Measurements from ENCODE around the gene DPH1. TPM values are rescaled to one million over a fixed set of nuclear protein-coding genes. Genes with fewer than 3 reads are reported as not detected.

The DPH1 gene
- total and polyA plus RNA-seq, 3 donors from 2014 or later = 32.6 to 93.3 (median 91.9) TPM

DNA sequence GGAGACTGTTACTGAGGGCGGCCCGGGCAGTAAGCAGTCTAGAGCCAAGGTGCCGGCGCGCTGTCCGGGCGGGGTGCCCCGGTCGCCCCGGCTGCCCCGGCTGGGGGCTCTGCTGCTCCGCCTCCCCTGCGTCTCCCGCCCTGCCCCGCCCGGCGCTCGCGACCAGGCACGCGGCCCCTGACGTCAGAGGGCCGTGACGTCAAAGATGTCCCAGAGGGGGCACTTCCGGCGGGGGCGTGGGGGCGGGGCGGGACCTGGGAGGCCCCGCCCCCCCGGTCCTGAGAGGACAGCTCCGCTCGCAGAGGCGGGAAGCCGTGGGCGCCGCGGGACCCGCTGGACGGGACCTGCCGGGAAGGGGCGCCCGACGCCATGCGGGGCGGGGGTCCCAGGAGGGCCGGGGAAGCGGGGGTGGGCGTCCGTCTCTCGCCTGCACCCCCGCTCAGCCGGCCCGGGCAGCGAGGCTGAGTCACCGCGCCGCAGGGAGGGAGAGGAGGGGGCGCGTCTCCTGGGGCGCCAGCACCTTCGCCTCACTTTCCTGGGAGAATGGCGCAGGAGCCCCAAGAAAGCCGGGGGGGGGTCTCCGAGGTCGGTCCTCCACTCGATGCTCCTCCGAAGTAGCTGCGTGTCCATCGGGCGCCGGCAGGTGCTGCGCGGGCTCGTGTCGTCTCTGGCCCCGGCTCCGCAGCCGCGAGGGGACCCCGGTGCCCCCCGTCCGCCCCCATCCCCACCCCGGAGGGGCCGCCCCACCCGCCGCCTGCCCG, 20.5 kb downstream of the DPH1 start:
- Histone ChIP-seq H3K36me3 (ENCODE audit: low read depth, missing control alignments) (no peaks in the 10 kb centered on the region), H3K27ac (peak overlapping the region; percentile 29 to 68), H3K4me3 (peak overlapping the region; percentile 59 to 75), H3K27me3 (no peaks in the 10 kb centered on the region), H3K9me3 (no peaks in the 10 kb centered on the region), H3K4me1 (peaks cover 13% of the 10 kb centered on the region)
- TF ChIP-seq POLR2A (IDR thresholded peaks at IDR 0.05) = no peak
- TF ChIP-seq, protein P1, sequence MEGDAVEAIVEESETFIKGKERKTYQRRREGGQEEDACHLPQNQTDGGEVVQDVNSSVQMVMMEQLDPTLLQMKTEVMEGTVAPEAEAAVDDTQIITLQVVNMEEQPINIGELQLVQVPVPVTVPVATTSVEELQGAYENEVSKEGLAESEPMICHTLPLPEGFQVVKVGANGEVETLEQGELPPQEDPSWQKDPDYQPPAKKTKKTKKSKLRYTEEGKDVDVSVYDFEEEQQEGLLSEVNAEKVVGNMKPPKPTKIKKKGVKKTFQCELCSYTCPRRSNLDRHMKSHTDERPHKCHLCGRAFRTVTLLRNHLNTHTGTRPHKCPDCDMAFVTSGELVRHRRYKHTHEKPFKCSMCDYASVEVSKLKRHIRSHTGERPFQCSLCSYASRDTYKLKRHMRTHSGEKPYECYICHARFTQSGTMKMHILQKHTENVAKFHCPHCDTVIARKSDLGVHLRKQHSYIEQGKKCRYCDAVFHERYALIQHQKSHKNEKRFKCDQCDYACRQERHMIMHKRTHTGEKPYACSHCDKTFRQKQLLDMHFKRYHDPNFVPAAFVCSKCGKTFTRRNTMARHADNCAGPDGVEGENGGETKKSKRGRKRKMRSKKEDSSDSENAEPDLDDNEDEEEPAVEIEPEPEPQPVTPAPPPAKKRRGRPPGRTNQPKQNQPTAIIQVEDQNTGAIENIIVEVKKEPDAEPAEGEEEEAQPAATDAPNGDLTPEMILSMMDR (IDR thresholded peaks at IDR 0.05) = no peak
- peak; percentile 84 for DNase-seq
- WGBS, 2 donors = 0% methylated on average over 4 to 41 of the region's 88 CpGs
- intact Hi-C loops (cut with DNase I; ENCODE audit: low total_unique reads) = loop anchor here (5.0 kb wide), 1 partner anchor 302 kb away; no protein-coding TSS in a partner anchor

DNA sequence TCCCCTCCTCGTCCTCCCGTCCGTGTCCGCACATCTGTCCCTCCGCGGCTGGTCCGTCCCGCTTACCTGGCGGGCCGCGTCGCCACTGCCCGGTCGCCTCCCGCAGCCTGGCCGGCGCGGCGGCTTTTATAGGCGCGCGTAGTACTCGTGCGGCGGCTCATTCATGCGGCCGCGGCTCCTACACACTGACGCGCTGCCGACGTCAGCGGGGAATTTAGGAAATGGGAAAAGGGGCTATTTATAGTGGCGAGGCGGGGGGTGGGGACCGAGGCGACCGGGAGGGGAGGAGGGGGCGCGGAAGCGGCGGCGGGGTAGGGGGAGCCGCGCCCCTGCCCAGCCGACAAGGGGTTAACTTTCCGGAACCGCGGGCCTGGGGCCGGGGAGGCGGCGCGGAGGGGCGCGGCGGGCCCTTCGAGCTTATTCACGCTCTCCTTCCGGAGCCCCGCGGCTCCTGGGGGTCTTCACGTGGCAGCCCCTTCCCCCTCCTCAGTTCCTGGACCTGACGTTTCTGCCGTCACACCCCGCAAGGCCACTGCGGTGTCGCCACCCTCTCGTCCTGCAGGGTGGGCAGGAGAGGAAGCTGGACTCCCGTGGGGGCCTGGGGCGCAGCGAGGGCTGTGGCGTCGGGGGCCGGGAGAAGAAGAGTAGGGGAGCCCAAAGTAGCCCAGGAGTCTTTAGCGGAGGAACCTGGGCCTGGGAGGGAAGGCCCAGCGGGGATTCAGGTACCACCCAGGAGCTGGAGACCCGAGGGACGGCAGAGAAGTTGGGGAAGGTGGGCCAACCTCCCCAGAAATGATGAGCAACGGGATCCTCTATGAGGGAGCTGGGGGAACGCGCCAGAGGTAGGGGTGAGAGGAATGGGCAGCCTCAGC, 21.3 kb downstream of the DPH1 start:
- H3K27me3 ChIP-seq = no peaks in the 10 kb centered on the region
- H3K27ac ChIP-seq = peak overlapping the region; percentile 29 to 36
- TF ChIP-seq POLR2A (IDR thresholded peaks at IDR 0.05) = no peak
- TF ChIP-seq, protein P1 (IDR thresholded peaks at IDR 0.05) = no peak
- WGBS, 2 donors = 11 to 27% methylated on average over 27 to 63 of the region's 81 CpGs
- DNase-seq = no peak
- no peaks in the 10 kb centered on the region for H3K36me3 ChIP-seq (ENCODE audit: low read depth, missing control alignments)
- H3K4me3 ChIP-seq = peak overlapping the region; percentile 59 to 75
- H3K9me3 ChIP-seq = no peaks in the 10 kb centered on the region
- peaks cover 13% of the 10 kb centered on the region for H3K4me1 ChIP-seq
- intact Hi-C loops (cut with DNase I; ENCODE audit: low total_unique reads) = loop anchor here (5.0 kb wide), 1 partner anchor 301 kb away; no protein-coding TSS in a partner anchor

DNA sequence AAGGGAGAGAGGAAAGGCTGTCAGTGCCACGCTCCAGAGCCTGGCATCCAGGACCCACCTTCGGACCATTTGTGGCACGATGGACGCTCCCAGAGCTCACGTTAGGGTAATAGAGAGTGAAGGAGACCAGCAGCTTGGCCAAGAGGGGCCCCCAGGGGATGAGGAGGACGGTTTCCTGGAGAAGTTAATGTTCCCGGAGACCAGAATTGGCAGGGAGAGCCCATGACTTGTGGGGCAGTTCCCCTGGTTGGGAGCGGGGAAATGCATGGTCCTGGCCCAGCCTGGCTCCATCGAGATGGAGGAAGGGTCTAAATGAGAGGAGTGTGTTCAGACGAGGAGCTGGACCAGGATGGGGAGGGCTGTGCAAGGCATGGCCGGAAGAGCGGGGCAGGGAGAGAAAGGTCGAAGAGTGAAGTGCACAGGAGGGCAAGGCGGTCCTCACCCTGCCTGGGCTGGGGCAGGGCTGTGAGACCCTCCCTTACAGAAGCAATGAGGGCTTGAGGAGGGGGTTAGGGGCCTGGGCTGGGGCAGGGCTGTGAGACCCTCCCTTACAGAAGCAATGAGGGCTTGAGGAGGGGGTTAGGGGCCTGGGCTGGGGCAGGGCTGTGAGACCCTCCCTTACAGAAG, 22.1 kb downstream of the DPH1 start:
- H3K36me3 ChIP-seq (ENCODE audit: low read depth, missing control alignments) = no peaks in the 10 kb centered on the region
- intact Hi-C loops (cut with DNase I; ENCODE audit: low total_unique reads) = loop anchor here (5.0 kb wide), 1 partner anchor 300 kb away; no protein-coding TSS in a partner anchor
- WGBS, 2 donors = 34 to 48% methylated on average over 14 of the region's 14 CpGs
- DNase-seq = no peak
- no peaks in the 10 kb centered on the region for H3K9me3 ChIP-seq
- no peak overlapping the region for H3K4me3 ChIP-seq
- no peak overlapping the region for H3K27ac ChIP-seq
- H3K4me1 ChIP-seq = peaks cover 13% of the 10 kb centered on the region
- no peak for TF ChIP-seq POLR2A (IDR thresholded peaks at IDR 0.05)
- TF ChIP-seq, protein P1 (IDR thresholded peaks at IDR 0.05) = no peak
- H3K27me3 ChIP-seq = no peaks in the 10 kb centered on the region

DNA sequence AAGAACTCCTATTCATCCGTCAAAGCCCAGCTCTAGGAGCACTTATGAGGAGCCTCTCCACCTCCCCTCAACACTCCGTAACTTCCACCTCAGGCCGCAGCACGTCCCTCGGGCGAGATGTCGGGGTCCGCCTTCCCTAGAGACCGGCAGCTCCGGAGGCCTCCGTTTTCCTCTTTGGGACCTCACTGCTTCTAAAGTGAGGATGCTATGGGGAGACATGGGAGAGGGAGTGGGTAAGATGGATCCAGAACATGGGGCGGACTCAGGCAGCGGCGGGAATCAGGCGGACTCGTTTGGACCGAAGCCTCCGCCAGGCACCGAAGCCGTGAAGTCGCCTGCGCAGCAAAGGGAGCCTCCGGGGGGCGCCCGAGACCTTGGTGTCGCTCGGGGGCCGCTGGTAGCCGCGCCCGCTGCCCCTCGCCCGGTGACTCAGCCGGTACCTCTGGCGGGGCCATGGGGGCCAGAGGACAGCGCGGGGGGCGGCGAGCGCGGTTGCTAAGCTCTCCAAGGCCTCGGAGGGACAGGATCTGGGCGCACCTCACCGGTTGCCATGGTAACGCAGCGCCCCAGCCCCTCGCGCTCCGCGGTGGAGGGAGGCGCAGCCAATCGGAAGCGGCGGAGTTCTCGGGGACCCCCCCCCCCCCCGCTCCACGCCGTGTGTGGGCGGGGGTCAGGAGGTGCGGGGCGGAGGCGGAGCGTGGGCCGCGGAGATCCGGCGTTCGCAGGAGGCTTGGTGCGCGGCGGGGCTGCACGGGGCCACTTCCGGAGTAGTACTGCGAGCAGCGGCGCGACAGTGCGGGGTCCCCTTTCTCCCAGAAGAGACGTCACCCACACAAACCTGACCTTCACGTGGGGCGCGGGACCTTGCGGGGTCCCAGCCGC, 23.7 kb downstream of the DPH1 start:
- Histone ChIP-seq H3K36me3 (ENCODE audit: low read depth, missing control alignments) (no peaks in the 10 kb centered on the region), H3K4me1 (peaks cover 13% of the 10 kb centered on the region), H3K4me3 (peak overlapping the region; percentile 66 to 81), H3K27ac (peak overlapping the region; percentile 22 to 68), H3K27me3 (no peaks in the 10 kb centered on the region), H3K9me3 (no peaks in the 10 kb centered on the region)
- TF ChIP-seq, protein P1 (IDR thresholded peaks at IDR 0.05) = peak; percentile 36 to 50 (median 39)
- no peak for TF ChIP-seq POLR2A (IDR thresholded peaks at IDR 0.05)
- DNase-seq = peak; percentile 78
- WGBS, 2 donors = 26 to 32% methylated on average over 16 to 57 of the region's 84 CpGs
- intact Hi-C loops (cut with DNase I; ENCODE audit: low total_unique reads) = loop anchor here (2.0 to 5.0 kb wide), 2 partner anchors 191 to 299 kb away; no protein-coding TSS in a partner anchor
